PFSK-1 (cell line): Measurements from ENCODE around the gene LCOR.

Experiments used
- FOXP2 ChIP-seq: optimal IDR thresholded peaks from 2 replicates; pipeline ENCODE3; 2011; ENCODE audit warnings: borderline replicate concordance, control low read depth, inconsistent platforms; ENCODE audit not compliant: insufficient read depth; ENCODE audit errors: extremely low read length, extremely low read depth
- POLR2AphosphoS5 ChIP-seq: IDR thresholded peaks from 2 replicates; pipeline ENCODE4 v1.6.1; 2012; ENCODE audit warnings: low read depth, mild to moderate bottlenecking, control low read depth, low read length, moderate library complexity
- REST ChIP-seq, 2 experiments: IDR thresholded peaks; 2 replicates each; pipeline versions ENCODE4 v1.6.1 to v1.8.0; 2011 to 2012; ENCODE audit warnings: low read depth in 2 of 2, low read length in 2 of 2, control low read depth in 1 of 2, inconsistent platforms in 1 of 2, mild to moderate bottlenecking in 1 of 2, moderate library complexity in 1 of 2; ENCODE audit not compliant: insufficient read depth in 1 of 2
- SIN3A ChIP-seq: IDR thresholded peaks from 2 replicates; pipeline ENCODE4 v1.6.1; 2012; ENCODE audit warnings: mild to moderate bottlenecking, low read length, moderate library complexity, borderline replicate concordance; ENCODE audit not compliant: insufficient read depth
- TAF1 ChIP-seq: IDR thresholded peaks from 2 replicates; pipeline ENCODE4 v1.6.1; 2012; ENCODE audit warnings: low read length, control low read depth, borderline replicate concordance; ENCODE audit not compliant: insufficient read depth

Gene LCOR

GRCh38 chr10:96987842-96988175 is 155.7 kb downstream of the LCOR start:
- no peak for TF ChIP-seq POLR2AphosphoS5
- TF ChIP-seq REST (IDR thresholded peaks at IDR 0.05; ENCODE audit: insufficient read depth in 1 of 2, low read depth in 2 of 2, low read length in 2 of 2): no peak
- TF ChIP-seq FOXP2: no peak
- no peak for TF ChIP-seq TAF1
- no peak for TF ChIP-seq SIN3A

- TF ChIP-seq TAF1 (no peak), REST (IDR thresholded peaks at IDR 0.05; ENCODE audit: insufficient read depth in 1 of 2, low read depth in 2 of 2, low read length in 2 of 2) (no peak), FOXP2 (no peak), SIN3A (no peak), POLR2AphosphoS5 (no peak)
Measured at GRCh38 chr10:96988426-96988825, 156.3 kb downstream of the LCOR start.

- TF ChIP-seq FOXP2 (no peak), TAF1 (no peak), POLR2AphosphoS5 (no peak), REST (IDR thresholded peaks at IDR 0.05; ENCODE audit: insufficient read depth in 1 of 2, low read depth in 2 of 2, low read length in 2 of 2) (no peak), SIN3A (no peak)
Measured at GRCh38 chr10:96991313-96991841, 159.3 kb downstream of the LCOR start.

- TF ChIP-seq FOXP2 (no peak), SIN3A (no peak), REST (IDR thresholded peaks at IDR 0.05; ENCODE audit: insufficient read depth in 1 of 2, low read depth in 2 of 2, low read length in 2 of 2) (no peak), POLR2AphosphoS5 (no peak), TAF1 (no peak)
Measured at GRCh38 chr10:96992721-96993120, 160.6 kb downstream of the LCOR start.

GRCh38 chr10:96995851-96996250 is 163.8 kb downstream of the LCOR start:
- no peak for TF ChIP-seq REST (IDR thresholded peaks at IDR 0.05; ENCODE audit: insufficient read depth in 1 of 2, low read depth in 2 of 2, low read length in 2 of 2)
- no peak for TF ChIP-seq SIN3A
- TF ChIP-seq TAF1: no peak
- TF ChIP-seq FOXP2: no peak
- no peak for TF ChIP-seq POLR2AphosphoS5
